Esophagus mucosa (tissue), 1 donor: Measurements from ENCODE around the gene TCTN3. TPM values are rescaled to one million over a fixed set of nuclear protein-coding genes. Genes with fewer than 3 reads are reported as not detected.
"Not testable (repeated sequence)": the region's sequence is repeated elsewhere in the genome, so short reads cannot be mapped to it uniquely, and the experiment has no call there.

ENCODE experiments used
- ATAC-seq: fragments of 200-7000 bp; cut with Tn5 transposase; one replicate; pipeline ENCODE4 v1.9.1; 2020
- total RNA-seq: library from RNA; stranded (reverse); gene quantifications from one replicate; pipeline ENCODE4 v1.2.4, GENCODE V29; 2023
- donor health status: DM: yes; HTN: yes; CAD: no.

The TCTN3 gene, protein sequence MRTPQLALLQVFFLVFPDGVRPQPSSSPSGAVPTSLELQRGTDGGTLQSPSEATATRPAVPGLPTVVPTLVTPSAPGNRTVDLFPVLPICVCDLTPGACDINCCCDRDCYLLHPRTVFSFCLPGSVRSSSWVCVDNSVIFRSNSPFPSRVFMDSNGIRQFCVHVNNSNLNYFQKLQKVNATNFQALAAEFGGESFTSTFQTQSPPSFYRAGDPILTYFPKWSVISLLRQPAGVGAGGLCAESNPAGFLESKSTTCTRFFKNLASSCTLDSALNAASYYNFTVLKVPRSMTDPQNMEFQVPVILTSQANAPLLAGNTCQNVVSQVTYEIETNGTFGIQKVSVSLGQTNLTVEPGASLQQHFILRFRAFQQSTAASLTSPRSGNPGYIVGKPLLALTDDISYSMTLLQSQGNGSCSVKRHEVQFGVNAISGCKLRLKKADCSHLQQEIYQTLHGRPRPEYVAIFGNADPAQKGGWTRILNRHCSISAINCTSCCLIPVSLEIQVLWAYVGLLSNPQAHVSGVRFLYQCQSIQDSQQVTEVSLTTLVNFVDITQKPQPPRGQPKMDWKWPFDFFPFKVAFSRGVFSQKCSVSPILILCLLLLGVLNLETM
- total RNA-seq = 17.3 TPM

DNA sequence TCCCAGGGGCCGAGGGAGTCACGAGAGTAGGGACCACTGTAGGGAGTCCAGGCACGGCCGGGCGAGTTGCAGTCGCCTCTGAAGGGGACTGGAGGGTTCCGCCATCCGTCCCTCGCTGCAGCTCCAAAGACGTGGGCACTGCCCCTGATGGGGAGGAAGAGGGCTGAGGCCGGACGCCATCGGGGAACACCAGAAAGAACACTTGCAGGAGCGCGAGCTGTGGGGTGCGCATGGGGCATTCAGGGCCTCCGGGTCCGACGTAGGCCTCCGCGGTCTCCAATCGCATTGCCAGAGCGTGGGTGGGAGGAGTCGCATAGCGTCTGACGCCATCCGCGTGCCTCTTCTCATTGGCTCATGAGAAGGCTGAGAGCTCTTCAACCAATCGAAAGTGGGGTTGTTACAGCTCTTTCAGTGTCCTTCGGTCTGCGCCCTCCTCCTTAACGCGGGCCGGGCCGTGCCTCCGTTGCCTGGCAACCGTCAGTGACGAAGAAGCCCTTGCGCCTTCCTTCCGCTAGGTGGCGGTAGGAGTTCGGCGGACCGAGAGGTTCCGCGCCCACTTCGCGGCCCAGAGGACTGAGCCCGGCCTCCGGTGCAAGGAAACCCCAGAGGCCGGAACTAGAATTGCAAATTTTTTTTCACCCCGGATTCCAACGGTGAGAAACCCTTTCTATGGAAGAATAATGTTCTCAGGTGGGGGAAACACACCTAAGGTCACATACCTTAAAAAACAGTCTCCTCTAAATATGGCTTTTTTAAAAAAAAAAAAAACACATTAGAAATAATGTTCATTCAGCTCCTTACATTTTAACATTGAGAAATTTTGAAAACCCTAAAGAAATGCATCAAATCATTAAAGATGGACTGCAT, at the start of gene TCTN3:
Gene TCTN3, minus strand, starts transcription at position 260 of the 867 bp plus-strand sequence. Its CDS starts 28 bp downstream, at position 232.
- ATAC-seq = peak; percentile 100

DNA sequence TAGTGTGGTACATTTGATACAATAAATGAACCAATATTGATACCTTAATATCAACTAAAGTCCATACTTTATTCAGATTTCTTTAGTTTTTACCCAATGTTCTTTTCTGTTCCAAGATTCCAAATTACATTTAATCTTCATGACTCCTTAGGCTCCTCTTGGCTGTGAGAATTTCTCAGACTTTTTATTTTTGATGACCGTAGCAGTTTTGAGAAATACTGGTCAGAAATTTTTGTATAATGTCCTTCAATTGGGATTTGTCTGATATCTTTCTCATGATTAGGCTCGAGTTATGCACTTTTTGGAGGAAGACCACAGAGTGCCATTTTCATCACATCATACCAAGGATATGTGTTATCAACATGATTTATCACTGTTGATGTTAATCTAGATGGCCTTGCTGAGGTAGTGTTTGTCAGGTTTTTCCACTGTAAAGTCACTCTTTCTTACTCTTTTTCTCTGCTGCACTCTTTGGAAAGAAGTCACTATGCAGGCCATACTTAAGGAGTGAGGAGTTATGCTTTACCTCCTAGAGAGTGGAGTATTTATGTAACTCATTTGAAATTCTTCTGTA, 49.3 kb upstream of the TCTN3 start:
- no peak for ATAC-seq

DNA sequence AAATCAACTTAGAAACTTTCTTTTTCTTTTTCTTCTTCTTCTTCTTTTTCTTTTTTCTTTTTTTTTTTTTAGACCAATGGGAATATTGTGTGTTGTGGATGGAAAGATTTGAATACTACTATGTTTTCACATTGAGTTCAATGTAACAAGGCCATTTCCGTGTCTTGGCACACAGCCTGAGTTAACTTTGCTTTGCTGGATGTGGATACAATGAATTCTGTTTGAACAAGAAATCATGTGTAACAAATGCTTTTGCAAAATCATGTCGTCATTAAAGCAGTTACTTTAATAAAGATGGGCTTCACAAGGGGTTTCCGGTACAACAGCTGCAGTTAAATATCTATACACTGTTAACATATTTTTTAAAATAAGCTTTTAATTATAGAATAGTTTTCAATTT, 48.8 kb upstream of the TCTN3 start:
- no peak for ATAC-seq

DNA sequence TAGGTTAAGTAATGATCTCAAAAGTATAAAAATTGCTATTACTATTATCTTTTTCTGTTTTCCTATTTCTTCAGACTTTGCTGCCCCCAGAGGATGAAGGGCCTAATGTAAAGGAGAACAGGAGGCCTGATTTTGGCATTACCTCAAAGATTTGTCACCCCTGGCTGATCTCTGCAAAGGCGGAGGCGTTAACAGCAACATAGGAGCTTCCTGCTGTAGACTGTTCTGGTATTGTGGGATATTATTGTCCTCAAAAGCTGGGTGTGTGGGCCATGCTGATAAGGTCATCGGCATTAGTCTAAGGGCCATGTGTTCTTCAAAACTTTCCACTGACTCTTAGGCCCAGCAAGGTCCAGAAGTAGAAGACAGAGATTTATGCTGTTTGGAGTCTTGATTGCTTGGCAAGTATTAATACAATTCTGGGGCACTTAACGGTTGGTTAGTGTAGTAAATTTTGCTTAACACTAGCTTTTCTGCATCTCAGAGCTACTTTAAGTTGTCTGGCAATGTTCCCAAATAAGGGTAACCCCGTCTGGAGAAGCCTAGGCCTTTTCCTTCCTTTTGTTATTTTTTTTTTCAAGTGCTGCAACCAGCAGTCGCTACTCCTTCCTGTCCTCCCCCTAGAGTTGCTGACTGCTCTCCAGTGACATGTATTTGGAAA, 48.2 kb upstream of the TCTN3 start:
- ATAC-seq = peak; percentile 75

DNA sequence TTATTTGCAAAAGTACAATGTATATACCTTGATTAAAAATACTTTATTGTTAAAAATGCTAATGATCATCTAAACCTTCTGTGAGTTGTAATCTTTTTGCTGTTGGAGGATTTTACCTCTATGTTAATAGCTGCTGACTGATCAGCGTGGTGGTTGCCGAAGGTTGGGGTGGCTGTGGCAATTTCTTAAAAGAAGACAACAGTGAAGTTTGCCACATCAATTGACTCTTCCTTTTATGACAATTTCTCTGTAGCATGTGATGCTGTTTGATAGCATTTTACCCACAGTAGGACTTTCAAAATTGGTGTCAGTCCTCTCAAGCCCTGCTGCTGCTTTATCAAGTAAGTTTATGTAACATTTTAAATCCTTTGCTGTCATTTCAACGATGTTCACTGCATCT, 45.3 kb upstream of the TCTN3 start:
- no peak for ATAC-seq

DNA sequence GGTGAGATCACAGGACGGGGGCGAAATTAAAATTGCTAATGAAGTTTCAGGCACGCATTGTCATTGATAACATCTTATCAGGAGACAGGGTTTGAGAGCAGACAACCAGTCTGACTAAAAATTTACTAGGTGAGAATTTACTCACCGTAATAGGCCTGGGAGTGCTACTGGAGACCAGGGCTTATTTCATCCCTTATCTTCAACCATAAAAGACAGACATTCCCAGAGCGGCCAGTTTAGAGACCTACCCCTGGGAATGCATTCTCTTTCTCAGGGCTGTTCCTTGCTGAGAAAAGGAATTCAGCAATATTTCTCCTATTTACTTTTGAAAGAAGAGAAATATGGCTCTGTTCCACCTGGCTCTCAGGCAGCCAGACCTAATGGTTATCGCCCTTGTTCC, 39.2 kb upstream of the TCTN3 start:
- not testable (repeated sequence) for ATAC-seq

DNA sequence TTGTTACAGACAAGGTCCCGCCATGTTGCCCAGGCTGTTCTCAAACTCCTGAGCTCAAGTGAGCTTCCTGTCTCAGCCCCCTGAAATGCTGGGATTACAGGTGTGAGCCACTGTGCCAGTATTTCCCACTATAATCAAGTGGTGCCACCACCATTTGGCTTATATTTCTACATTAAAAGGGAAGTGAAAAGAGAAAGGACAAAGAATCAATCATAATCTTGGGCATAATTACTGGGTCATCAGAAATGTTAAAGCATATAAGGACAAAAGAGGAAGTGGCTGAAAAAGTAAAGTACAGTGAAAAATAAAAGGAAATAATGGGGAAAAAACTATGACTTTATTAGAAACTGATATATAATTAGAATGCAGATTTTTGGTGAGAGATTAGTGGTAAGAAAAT, 36.5 kb upstream of the TCTN3 start:
- ATAC-seq = no peak

DNA sequence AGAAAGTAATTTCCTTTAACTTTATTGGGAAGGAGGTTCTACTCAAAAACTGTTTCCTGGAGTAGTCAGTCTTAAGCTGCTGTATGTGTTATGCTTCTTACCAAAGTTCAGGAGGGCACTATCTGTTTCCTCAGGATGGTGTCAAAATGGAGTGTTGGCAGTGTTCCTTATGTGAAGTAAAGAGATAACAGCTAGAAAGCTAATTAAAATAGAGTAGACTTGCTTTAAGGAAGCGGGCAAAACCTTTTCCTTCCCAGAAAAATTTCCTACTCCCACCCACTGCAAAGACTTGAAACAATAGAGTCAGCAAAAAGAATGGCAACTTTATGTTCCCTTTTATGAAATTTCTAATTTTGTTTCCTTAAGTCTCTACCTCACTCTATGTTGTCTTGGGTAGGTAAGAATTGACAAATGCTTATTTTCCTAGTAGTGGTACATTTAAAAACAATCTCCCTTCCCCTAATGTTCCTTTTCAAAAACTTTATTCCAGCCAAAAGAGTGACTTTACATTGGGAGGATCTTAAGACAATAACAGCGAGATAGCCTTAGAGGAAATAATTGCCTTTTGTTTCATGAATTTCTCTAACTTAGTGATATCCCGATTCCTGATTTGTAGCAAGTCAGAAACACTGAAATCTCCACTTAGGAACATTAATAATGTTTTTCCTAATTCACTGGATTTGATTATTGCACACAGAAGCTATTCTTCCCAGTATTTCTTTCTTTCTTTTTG, 35.8 kb upstream of the TCTN3 start:
- no peak for ATAC-seq

DNA sequence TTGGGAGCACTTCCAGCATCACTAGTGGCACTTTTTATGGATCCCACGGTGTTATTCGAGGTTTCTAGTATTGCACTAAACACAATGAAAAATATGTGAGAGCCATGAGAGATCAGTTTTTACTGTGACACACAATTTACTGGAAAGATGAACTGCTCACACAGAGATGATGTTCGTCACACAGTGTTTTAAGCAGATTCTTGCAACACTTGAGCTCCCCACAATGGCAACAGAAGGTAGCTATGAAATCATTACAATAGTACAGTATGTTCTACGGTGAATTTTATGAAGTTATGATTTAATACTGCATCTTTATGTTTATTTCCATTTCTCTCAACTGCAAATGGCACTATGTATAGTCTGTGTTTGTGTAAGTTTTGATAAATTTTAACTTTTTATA, 34.8 kb upstream of the TCTN3 start:
- ATAC-seq = peak; percentile 39

DNA sequence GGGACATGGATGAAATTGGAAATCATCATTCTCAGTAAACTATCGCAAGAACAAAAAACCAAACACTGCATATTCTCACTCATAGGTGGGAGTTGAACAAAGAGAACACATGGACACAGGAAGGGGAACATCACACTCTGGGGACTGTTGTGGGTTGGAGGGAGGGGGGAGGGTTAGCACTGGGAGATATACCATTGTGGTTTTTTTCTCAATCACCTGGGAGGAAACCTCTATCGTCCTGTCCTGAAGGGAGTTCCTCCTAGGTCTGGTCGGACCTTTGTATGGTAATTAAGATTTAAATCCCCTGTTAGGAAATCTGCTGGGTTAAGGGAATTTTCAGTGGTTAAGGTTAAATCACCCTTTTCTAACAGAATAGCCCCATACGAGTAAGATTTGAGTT, 28.8 kb upstream of the TCTN3 start:
- not testable (repeated sequence) for ATAC-seq

DNA sequence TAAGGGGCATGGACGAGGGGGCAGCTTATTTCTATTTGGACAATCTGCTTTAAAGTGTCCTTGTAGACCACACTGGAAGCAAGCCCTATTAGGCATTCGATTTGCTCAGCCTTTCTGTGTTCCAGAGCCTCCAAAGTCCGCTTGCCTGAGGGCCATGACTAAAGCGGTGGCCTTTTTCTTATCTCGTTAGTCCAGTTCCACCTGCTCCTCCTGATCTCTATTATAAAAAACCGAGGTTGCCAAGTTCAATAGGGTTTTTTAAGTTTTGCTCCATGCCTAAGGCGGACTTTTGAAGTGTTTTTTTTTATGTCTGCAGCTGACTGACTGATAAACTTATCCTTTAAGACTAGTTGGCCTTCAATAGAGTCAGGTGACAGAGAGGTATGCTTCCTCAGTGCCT, 27.0 kb upstream of the TCTN3 start:
- ATAC-seq = not testable (repeated sequence)

DNA sequence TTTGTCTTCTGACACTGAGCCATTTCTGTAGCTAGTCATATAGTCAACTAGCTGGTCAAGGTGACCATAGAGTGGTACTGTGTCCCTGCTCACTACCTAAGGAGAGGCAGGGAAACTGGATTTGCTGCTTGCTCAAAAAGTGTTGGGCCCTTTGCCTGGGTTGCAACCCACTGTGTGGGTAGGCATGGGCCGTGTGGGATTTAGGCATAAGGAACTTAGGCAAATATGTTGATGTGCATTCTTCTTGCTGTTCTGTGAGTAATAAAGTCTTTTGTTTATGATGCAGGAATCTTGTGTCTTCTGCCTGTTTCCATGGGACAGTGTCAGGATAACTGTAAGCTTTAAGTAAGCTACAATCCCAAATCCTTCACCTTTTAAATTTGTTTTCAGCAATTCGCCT, 23.1 kb upstream of the TCTN3 start:
- ATAC-seq = no peak

DNA sequence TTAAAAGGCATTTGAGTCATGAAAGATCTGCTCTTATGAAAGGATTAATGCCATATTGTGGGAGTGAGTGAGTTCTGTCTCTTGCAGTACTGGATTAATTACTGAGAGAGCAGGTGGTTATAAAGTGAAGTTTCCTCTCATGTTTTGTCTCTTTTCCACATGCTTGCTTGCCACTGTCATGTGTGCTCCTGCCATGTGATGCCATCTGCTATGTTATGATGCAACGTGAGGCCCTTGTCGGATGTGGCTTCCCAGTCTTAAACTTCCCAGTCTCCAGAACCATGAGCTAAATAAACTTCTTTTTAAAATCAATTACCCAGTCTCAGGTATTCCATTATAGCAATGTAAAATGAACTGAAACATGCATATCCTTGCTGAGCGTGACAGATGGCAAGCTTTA, 22.7 kb upstream of the TCTN3 start:
- ATAC-seq = no peak

DNA sequence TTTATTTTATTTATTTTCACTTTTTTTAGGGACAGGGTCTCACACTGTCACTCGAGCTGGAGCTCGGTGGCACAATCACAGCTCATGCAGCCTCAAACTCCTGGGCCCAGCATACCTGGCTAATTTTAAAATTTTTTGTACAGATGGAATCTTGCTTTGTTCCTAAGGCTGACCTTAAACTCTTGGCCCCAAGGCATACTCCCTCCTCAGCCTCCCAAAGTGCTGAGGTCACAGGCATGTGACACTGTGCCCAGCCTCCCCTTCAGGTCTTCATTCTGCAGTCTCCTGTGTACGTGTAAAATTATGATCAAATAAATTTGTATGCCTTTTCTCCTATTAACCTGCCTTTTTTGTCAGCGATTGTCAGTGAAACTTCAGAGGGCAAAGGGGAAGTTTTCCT, 17.8 kb upstream of the TCTN3 start:
- no peak for ATAC-seq

DNA sequence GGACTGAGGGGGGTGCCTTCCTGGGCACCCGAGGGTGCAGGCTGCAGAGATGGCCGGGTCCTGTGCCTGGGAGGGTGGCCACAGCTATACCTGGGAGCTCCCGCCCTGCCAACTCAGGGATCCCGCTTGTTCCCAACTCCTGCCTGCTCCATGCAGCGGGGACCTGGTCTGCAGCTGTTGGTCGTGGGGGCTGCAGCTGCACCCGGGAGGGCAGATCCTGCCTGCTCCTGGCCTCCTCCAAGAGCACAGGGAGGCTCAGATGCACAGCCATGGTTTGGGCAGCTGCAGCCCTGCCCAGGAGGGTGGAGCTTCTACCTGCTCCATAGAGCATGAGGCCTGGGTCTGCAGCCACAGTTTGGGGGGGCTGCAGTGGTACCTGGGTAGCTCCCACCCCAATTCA, 13.3 kb upstream of the TCTN3 start:
- ATAC-seq = no peak

DNA sequence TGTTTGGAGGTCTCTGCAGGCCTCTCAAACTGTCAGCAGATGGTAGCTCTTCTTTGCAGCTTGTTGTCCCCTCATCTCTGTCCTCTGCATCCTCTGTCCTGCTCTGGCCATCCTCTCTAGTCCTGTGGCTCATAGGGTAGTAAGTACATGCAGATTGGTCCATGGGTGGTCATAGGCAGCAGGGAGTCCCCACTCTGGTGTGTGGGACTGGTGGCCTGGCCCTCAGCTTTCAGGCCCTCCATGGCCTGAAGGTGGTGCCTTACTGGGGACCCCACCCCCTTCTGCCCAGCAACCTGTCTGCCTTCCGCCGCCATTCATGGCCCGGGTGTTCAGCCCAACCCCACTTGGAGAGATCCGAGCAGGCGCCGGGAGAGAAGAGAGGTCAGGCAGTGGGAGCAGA, 12.8 kb upstream of the TCTN3 start:
- no peak for ATAC-seq

DNA sequence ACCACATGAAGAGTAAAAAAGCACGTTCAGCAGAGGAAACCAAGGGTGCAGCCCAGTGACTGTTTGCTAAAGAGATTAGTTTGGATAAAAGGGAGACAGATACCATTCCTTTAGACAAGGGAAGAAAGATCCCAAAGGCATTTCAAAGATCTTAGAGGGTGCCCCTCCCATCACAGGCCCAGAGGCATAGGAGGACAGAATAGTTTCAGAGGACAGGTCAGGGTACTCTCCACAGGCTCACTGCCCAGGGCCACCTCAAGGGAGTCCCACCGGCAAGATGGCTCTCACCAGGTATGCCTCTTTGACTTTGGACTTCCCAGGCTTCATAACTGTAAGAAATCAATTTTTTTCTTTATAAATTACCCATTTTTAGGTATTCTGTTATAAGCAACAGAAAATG, 4.7 kb upstream of the TCTN3 start:
- ATAC-seq = no peak

DNA sequence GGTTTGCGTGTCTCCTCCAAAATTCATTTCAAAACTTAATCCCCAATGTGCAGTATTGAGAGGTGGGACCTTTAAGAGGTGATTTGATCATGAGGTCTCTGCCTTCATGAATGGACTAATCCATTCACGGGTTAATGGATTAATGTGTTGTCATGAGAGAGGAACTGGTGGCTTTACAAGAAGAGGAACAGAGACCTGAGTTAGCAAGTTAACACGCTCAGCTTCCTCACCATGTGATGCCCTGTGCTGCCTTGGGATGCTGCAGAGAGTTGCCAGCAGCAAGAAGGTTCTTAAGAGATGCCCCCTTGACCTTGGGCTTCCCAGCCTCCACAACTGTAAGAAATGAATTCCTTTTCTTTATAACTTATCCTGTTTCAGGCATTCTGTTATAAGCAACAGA, 3.7 kb upstream of the TCTN3 start:
- no peak for ATAC-seq

DNA sequence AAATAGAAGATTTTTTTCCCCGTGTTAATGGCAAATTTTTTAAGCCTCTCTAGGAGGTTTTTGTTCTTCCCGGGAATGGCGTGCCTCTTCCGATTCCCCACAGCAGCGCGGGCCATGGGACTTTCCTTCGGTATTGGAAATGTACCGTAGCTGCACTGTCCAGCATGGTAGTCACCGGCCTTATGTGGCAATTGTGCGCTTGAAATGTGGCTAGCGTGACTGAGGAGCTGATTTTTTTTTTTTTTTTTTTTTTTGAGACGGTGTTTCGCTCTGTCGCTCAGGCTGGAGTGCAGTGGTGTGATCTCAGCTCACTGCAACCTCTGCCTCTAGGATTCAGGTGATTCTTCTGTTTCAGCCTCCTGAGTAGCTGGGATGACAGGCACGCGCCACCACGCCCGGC, 938 bp upstream of the TCTN3 start:
- no peak for ATAC-seq

DNA sequence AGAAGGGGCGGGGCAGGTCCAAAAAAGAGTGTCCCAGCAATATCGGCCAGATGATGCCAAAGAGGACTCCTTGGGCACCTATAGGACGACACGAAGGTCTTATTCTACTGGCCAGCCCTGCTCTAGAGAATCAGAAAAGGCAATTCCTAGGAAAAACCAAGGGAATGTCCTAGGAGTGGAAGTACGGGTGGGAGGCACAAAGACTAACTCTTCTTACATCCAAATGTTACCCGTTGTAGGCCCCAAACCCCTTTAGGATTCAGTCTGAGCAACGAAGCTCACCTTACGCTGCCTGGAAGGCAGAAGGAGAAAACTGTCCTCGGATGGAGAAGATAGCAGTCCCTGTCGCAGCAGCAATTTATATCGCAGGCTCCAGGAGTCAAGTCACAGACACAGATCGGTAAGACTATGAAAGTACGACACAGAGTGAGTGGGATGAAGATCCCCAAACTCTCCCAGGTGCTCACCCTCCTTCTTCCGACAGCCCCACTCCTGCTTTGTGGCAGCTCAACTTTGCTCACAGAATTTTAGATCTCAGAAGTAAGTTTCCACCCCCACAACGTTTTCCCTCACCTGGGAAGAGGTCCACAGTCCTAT, 558 bp downstream of the TCTN3 start:
- ATAC-seq = no peak

DNA sequence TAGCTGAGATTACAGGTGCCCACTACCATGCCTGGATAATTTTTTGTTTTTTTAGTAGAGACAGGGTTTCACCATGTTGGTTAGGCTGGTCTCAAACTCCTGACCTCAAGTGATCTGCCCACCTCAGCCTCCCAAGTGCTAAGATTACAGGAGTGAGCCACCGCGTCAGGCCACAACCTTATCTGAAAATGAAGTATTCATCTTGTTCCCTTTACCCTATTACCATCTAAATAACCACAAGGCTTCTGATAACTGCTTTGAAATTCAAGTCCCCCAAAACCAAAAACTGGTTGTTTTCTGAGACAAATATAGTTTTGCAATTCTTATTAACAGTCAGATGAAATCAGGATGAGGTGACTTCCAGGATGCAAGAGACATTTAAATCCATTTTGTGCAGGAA, 2.4 kb downstream of the TCTN3 start:
- no peak for ATAC-seq
